HG02623 (cell line): Measurements from ENCODE around the gene LDHB.
"Not testable (repeated sequence)": the region's sequence is repeated elsewhere in the genome, so short reads cannot be mapped to it uniquely, and the experiment has no call there.

Experiments
- ATAC-seq: cut with Tn5 transposase; IDR thresholded peaks from one replicate; pipeline ENCODE4 v1.9.1; 2021; ENCODE audit warnings: moderate library complexity; ENCODE audit not compliant: unreplicated experiment

The LDHB gene

GRCh38 chr12:21657326-21658077 is at the start of gene LDHB:
LDHB (minus strand) TSS chr12:21657842; CDS start chr12:21654671, 3,171 bp downstream.
- peak; percentile 97 for ATAC-seq

- ATAC-seq, result no peak
These were observed 47.2 kb upstream of the LDHB start for GRCh38 chr12:21704847-21705246.

GRCh38 chr12:21699851-21700250 is 42.2 kb upstream of the LDHB start:
- ATAC-seq, result no peak

GRCh38 chr12:21697904-21698630 is 40.4 kb upstream of the LDHB start:
- ATAC-seq, result no peak

- ATAC-seq, result no peak
These were observed 39.0 kb upstream of the LDHB start for GRCh38 chr12:21696625-21697024.

- no peak for ATAC-seq
These were observed 38.3 kb upstream of the LDHB start for GRCh38 chr12:21695986-21696385.

GRCh38 chr12:21694660-21695059 is 37.0 kb upstream of the LDHB start:
- ATAC-seq, result no peak

- no peak for ATAC-seq
These were observed 33.9 kb upstream of the LDHB start for GRCh38 chr12:21691515-21691914.

GRCh38 chr12:21690704-21691368 is 33.2 kb upstream of the LDHB start:
- no peak for ATAC-seq

- ATAC-seq, result no peak
These were observed 25.5 kb upstream of the LDHB start for GRCh38 chr12:21683115-21683514.

GRCh38 chr12:21678959-21679358 is 21.3 kb upstream of the LDHB start:
- ATAC-seq, result no peak

- ATAC-seq, result no peak
These were observed 20.1 kb upstream of the LDHB start for GRCh38 chr12:21677622-21678277.

GRCh38 chr12:21677204-21677603 is 19.6 kb upstream of the LDHB start:
- no peak for ATAC-seq

- ATAC-seq, result no peak
These were observed 19.1 kb upstream of the LDHB start for GRCh38 chr12:21676776-21677175.

- ATAC-seq, result no peak
These were observed 18.0 kb upstream of the LDHB start for GRCh38 chr12:21675641-21676040.

GRCh38 chr12:21675096-21675495 is 17.5 kb upstream of the LDHB start:
- ATAC-seq, result no peak

GRCh38 chr12:21673830-21674552 is 16.3 kb upstream of the LDHB start:
- not testable (repeated sequence) for ATAC-seq

GRCh38 chr12:21672146-21672545 is 14.5 kb upstream of the LDHB start:
- ATAC-seq, result no peak

GRCh38 chr12:21666722-21667121 is 9.1 kb upstream of the LDHB start:
- ATAC-seq, result no peak

GRCh38 chr12:21665816-21666215 is 8.2 kb upstream of the LDHB start:
- no peak for ATAC-seq
